IMR-90 (cell line): Measurements from ENCODE around the gene ANP32D. TPM values are rescaled to one million over a fixed set of nuclear protein-coding genes. Genes with fewer than 3 reads are reported as not detected.
"Not testable (repeated sequence)": the region's sequence is repeated elsewhere in the genome, so short reads cannot be mapped to it uniquely, and the experiment has no call there.

ENCODE experiments used
- ATAC-seq: fragments of 200-7000 bp; cut with Tn5 transposase; 2 replicates; pipeline ENCODE4 v1.9.1; 2020; ENCODE audit warnings: low read depth, mild to moderate bottlenecking, moderate library complexity
- BruUV-seq: library from RNA; stranded (reverse); fragments of 400-500 nt; replicated peaks from 2 replicates; lab custom pipeline; 2021; lab: Mats Ljungman, UMichigan
- CTCF ChIA-PET: fragments of 300-600 bp; formaldehyde crosslinking; extraction: SDS; loops from one replicate; lab custom pipeline; 2021; ENCODE audit warnings: antibody characterized with exemption; lab: Yijun Ruan, JAX
- POLR2A ChIA-PET: fragments of 300-600 bp; sonication (Branson Sonifier 250); formaldehyde crosslinking; loops from one replicate; lab custom pipeline; 2022; ENCODE audit warnings: antibody characterized with exemption; ENCODE audit not compliant: unreplicated experiment; lab: Charles Lee
- DNase-seq: peaks from one replicate; pipeline ENCODE4 v3.0.0; 2013
- H2AFZ ChIP-seq: replicated peaks from 2 replicates; pipeline ENCODE3; 2013; ENCODE audit warnings: low read length, mild to moderate bottlenecking; ENCODE audit not compliant: poor library complexity
- H2AK5ac ChIP-seq: 2 replicates; pipeline ENCODE4 v1.6.1; 2013; ENCODE audit warnings: low read depth, low read length, inconsistent platforms
- H2AK9ac ChIP-seq: replicated peaks from 2 replicates; pipeline ENCODE3; 2013; ENCODE audit warnings: mild to moderate bottlenecking, low read depth, low read length, moderate library complexity; ENCODE audit not compliant: poor library complexity
- H2BK120ac ChIP-seq: 2 replicates; pipeline ENCODE4 v1.6.1; 2013; ENCODE audit warnings: low read depth, low read length, inconsistent platforms
- H2BK15ac ChIP-seq: 3 replicates; pipeline ENCODE4 v1.6.1; 2013; ENCODE audit warnings: low read depth, low read length, inconsistent platforms
- H2BK20ac ChIP-seq: 2 replicates; pipeline ENCODE4 v1.6.1; 2013; ENCODE audit warnings: low read depth, mild to moderate bottlenecking, inconsistent platforms, low read length, moderate library complexity
- H2BK5ac ChIP-seq: 2 replicates; pipeline ENCODE4 v1.6.1; 2013; ENCODE audit warnings: mild to moderate bottlenecking, low read depth, low read length, inconsistent platforms; ENCODE audit not compliant: poor library complexity, severe bottlenecking
- H3K14ac ChIP-seq: replicated peaks from 2 replicates; pipeline ENCODE4 v1.6.1; 2013; ENCODE audit warnings: low read depth, low read length, inconsistent platforms
- H3K18ac ChIP-seq: 2 replicates; pipeline ENCODE4 v1.6.1; 2013; ENCODE audit warnings: low read depth, low read length, control low read depth
- H3K23ac ChIP-seq: 2 replicates; pipeline ENCODE4 v1.6.1; 2013; ENCODE audit warnings: low read depth, low read length, inconsistent platforms
- H3K27ac ChIP-seq: 2 replicates; pipeline ENCODE4 v1.5.1; 2013; ENCODE audit warnings: mild to moderate bottlenecking, control low read depth, low read length; ENCODE audit not compliant: insufficient read depth
- H3K27me3 ChIP-seq: 2 replicates; pipeline ENCODE4 v1.6.1; 2013; ENCODE audit warnings: low read length; ENCODE audit not compliant: control insufficient read depth, insufficient read depth
- H3K36me3 ChIP-seq: 2 replicates; pipeline ENCODE4 v1.6.1; 2013; ENCODE audit warnings: low read length, mixed read lengths; ENCODE audit not compliant: control insufficient read depth, insufficient read depth
- H3K4ac ChIP-seq: 2 replicates; pipeline ENCODE4 v1.6.1; 2013; ENCODE audit warnings: low read depth, low read length, inconsistent platforms
- H3K4me1 ChIP-seq: 2 replicates; pipeline ENCODE4 v1.6.1; 2013; ENCODE audit warnings: low read length, mixed read lengths; ENCODE audit not compliant: control insufficient read depth, insufficient read depth
- H3K4me2 ChIP-seq: 2 replicates; pipeline ENCODE4 v1.6.1; 2013; ENCODE audit warnings: low read depth, mild to moderate bottlenecking, control low read depth, low read length, moderate library complexity
- H3K4me3 ChIP-seq: 2 replicates; pipeline ENCODE4 v1.5.1; 2013; ENCODE audit warnings: low read depth, mild to moderate bottlenecking, control low read depth, low read length, moderate library complexity; ENCODE audit not compliant: insufficient read depth
- H3K56ac ChIP-seq: 2 replicates; pipeline ENCODE4 v1.6.1; 2013; ENCODE audit warnings: low read length, inconsistent platforms; ENCODE audit not compliant: insufficient read depth; ENCODE audit errors: extremely low read depth
- H3K79me1 ChIP-seq, 2 experiments: 2 replicates each; pipeline ENCODE4 v1.6.1; 2013; ENCODE audit warnings: low read length in 2 of 2, inconsistent platforms in 1 of 2, low read depth in 1 of 2
- H3K9ac ChIP-seq: 2 replicates; pipeline ENCODE4 v1.6.1; 2013; ENCODE audit warnings: low read depth, low read length, control low read depth
- H3K9me1 ChIP-seq: 2 replicates; pipeline ENCODE4 v1.6.1; 2013; ENCODE audit warnings: low read length, inconsistent platforms; ENCODE audit not compliant: insufficient read depth
- H3K9me3 ChIP-seq: 2 replicates; pipeline ENCODE4 v1.6.1; 2013; ENCODE audit warnings: low read length; ENCODE audit not compliant: control insufficient read depth, insufficient read depth
- H4K20me1 ChIP-seq: 2 replicates; pipeline ENCODE4 v1.6.1; 2013; ENCODE audit warnings: low read length, inconsistent platforms; ENCODE audit not compliant: insufficient read depth
- H4K5ac ChIP-seq: 2 replicates; pipeline ENCODE4 v1.6.1; 2013; ENCODE audit warnings: mild to moderate bottlenecking, low read depth, low read length, control low read depth
- H4K8ac ChIP-seq, 2 experiments: 2 replicates each; pipeline ENCODE4 v1.6.1; 2013; ENCODE audit warnings: low read depth in 2 of 2, low read length in 2 of 2, control low read depth in 1 of 2, inconsistent platforms in 1 of 2
- H4K91ac ChIP-seq: 2 replicates; pipeline ENCODE4 v1.6.1; 2013; ENCODE audit warnings: low read depth, low read length, inconsistent platforms; ENCODE audit not compliant: insufficient read depth
- WGBS, 2 experiments: methylation state at CpG; one replicate each; pipeline versions ENCODE4 v1.1.5 to v1.1.7; 2013; ENCODE audit warnings: missing lambda C conversion rate in 2 of 2; ENCODE audit not compliant: insufficient read length in 1 of 2; ENCODE audit errors: extremely low coverage in 2 of 2; 5-methylcytosine and 5-hydroxymethylcytosine counted together
- dilution Hi-C: fragments of 300-500 bp; cut with HindIII; formaldehyde crosslinking; loops from one replicate; pipeline ENCODE4 v1.14.3; 2018; ENCODE audit warnings: low sequenced_read_pairs; ENCODE audit not compliant: unreplicated experiment
- in situ Hi-C: fragments of 300-500 bp; cut with MboI; formaldehyde crosslinking; loops from 3 replicates; pipeline ENCODE4 v1.14.3; 2019; ENCODE audit warnings: low sequenced_read_pairs, inconsistent platforms, mixed read lengths
- intact Hi-C: fragments of 100-400 bp; cut with micrococcal nuclease; formaldehyde crosslinking; loops from 2 replicates; pipeline ENCODE4 v1.10.0; 2022
- polyA plus RNA-seq, 3 experiments: library from polyadenylated mRNA; depleted of rRNA; stranded (reverse); fragments of >200 nt; gene quantifications; 2 replicates each; pipeline ENCODE4 v1.2.3, GENCODE V29; 2012; ENCODE audit warnings: low replicate concordance in 1 of 3
- total RNA-seq: library from RNA; depleted of rRNA; stranded (reverse); fragments of >200 nt; gene quantifications from 2 replicates; pipeline ENCODE4 v1.2.3, GENCODE V29; 2012

Gene ANP32D
- total and polyA plus RNA-seq, 2 of the 4 experiments (the other 2 are of a cell fraction) = not detected

- H3K14ac ChIP-seq, H2BK20ac ChIP-seq, H3K79me1 ChIP-seq, in situ Hi-C loops, dilution Hi-C loops, H3K56ac ChIP-seq, H3K27ac ChIP-seq, H2AK5ac ChIP-seq, H3K9me1 ChIP-seq, DNase-seq, H2AFZ ChIP-seq, H2BK120ac ChIP-seq, H2BK5ac ChIP-seq, H3K23ac ChIP-seq, POLR2A ChIA-PET, H3K4me2 ChIP-seq, H3K4ac ChIP-seq, H4K20me1 ChIP-seq, H3K9ac ChIP-seq, H3K4me1 ChIP-seq, BruUV-seq, CTCF ChIA-PET, H3K27me3 ChIP-seq, H4K91ac ChIP-seq, H4K8ac ChIP-seq, H2AK9ac ChIP-seq, H2BK15ac ChIP-seq, H3K4me3 ChIP-seq, H4K5ac ChIP-seq, H3K9me3 ChIP-seq, H3K18ac ChIP-seq, ATAC-seq, H3K36me3 ChIP-seq, intact Hi-C loops: not testable (repeated sequence)
- no CpG with 5 or more reads among the region's 7 CpGs for WGBS, 2 experiments
Measured at GRCh38 chr12:48489456-48489855, 17.1 kb downstream of the ANP32D start.

- H2BK20ac ChIP-seq, ATAC-seq, H3K9me3 ChIP-seq, H3K79me1 ChIP-seq, POLR2A ChIA-PET, H3K4ac ChIP-seq, H2AK5ac ChIP-seq, H3K9ac ChIP-seq, CTCF ChIA-PET, intact Hi-C loops, H4K91ac ChIP-seq, H2AFZ ChIP-seq, dilution Hi-C loops, H3K23ac ChIP-seq, H2BK15ac ChIP-seq, H2AK9ac ChIP-seq, in situ Hi-C loops, H3K27me3 ChIP-seq, H2BK5ac ChIP-seq, H3K4me1 ChIP-seq, H4K8ac ChIP-seq, H3K14ac ChIP-seq, DNase-seq, H3K9me1 ChIP-seq, H4K5ac ChIP-seq, H3K18ac ChIP-seq, H3K27ac ChIP-seq, H2BK120ac ChIP-seq, H3K4me2 ChIP-seq, H4K20me1 ChIP-seq, H3K4me3 ChIP-seq, H3K56ac ChIP-seq, BruUV-seq, H3K36me3 ChIP-seq: not testable (repeated sequence)
- WGBS, 2 experiments = no CpG with 5 or more reads among the region's 32 CpGs
Measured at GRCh38 chr12:48500281-48500680, 27.9 kb downstream of the ANP32D start.
